HCT116 (cell line): ENCODE measurements around the gene ICAM4. TPM values are rescaled to one million over a fixed set of nuclear protein-coding genes. Genes with fewer than 3 reads are reported as not detected.

ENCODE experiments used
- ATAC-seq: fragments of 200-7000 bp; cut with Tn5 transposase; 2 replicates; pipeline ENCODE4 v1.9.1; 2020; ENCODE audit warnings: mild to moderate bottlenecking, moderate library complexity
- BruUV-seq: library from RNA; stranded (reverse); fragments of 400-500 nt; replicated peaks from 2 replicates; lab custom pipeline; 2021; lab: Mats Ljungman, UMichigan
- CTCF ChIA-PET: fragments of 300-600 bp; sonication (Branson Sonifier 250); formaldehyde crosslinking; loops from one replicate; lab custom pipeline; 2021; ENCODE audit warnings: antibody characterized with exemption; lab: Charles Lee
- POLR2A ChIA-PET: fragments of 300-600, 350-600 bp; sonication (Branson Sonifier 250); formaldehyde crosslinking; loops from one replicate; lab custom pipeline; 2021; ENCODE audit warnings: antibody characterized with exemption; lab: Charles Lee
- RAD21 ChIA-PET, 2 experiments: fragments of 300-600 bp; sonication (Branson Sonifier 250); formaldehyde crosslinking; loops; one replicate each; lab custom pipeline; 2023; ENCODE audit warnings: low total read pairs in 2 of 2; ENCODE audit not compliant: uncharacterized antibody in 2 of 2, unreplicated experiment in 2 of 2, low non-redundant PET in 1 of 2; lab: Charles Lee
- DNase-seq: peaks from one replicate; pipeline ENCODE4 v3.0.0-alpha.2; 2010; ENCODE audit warnings: low read depth, low spot score
- H2AFZ ChIP-seq: fragments of 200-600 bp; shearing (Covaris generic), sonication (generic); 2 replicates; pipeline ENCODE4 v1.6.1; 2017; ENCODE audit warnings: low read depth, mixed run types, mixed read lengths, antibody characterized with exemption, low read length; ENCODE audit not compliant: poor library complexity, severe bottlenecking
- H3K27ac ChIP-seq: 2 replicates; pipeline ENCODE4 v1.5.1; 2012; ENCODE audit warnings: low read depth, low read length
- H3K27me3 ChIP-seq: fragments of 200-600 bp; sonication (generic); 2 replicates; pipeline ENCODE4 v1.6.1; 2016; ENCODE audit warnings: mixed run types, low read length, mixed read lengths; ENCODE audit not compliant: insufficient read depth
- H3K36me3 ChIP-seq, 2 experiments: fragments of 200-500 bp in 1 of 2; fragments of 200-600 bp in 1 of 2; sonication (Bioruptor generic) in 1 of 2; sonication (generic) in 1 of 2; 2 replicates each; pipeline versions ENCODE4 v1.5.1 to v1.6.1; 2014 to 2016; ENCODE audit warnings: low read length in 2 of 2, inconsistent platforms in 1 of 2, mixed read lengths in 1 of 2, mixed run types in 1 of 2; ENCODE audit not compliant: insufficient read depth in 2 of 2, control insufficient read depth in 1 of 2
- H3K4me1 ChIP-seq, 2 experiments: fragments of 200-600 bp in 1 of 2; sonication (generic) in 1 of 2; 2 replicates each; pipeline versions ENCODE4 v1.5.1 to v1.6.1; 2012 to 2017; ENCODE audit warnings: low read length in 2 of 2, inconsistent platforms in 1 of 2, mild to moderate bottlenecking in 1 of 2, mixed read lengths in 1 of 2, mixed run types in 1 of 2, moderate library complexity in 1 of 2; ENCODE audit not compliant: insufficient read depth in 2 of 2, control insufficient read depth in 1 of 2
- H3K4me2 ChIP-seq: fragments of 200-600 bp; sonication (generic); 2 replicates; pipeline ENCODE4 v1.6.1; 2017; ENCODE audit warnings: mixed run types, low read length, mixed read lengths
- H3K4me3 ChIP-seq, 2 experiments: fragments of 200-600 bp in 1 of 2; sonication (generic) in 1 of 2; replicated peaks in 1 of 2; 2 replicates each; pipeline ENCODE4 v1.5.1; 2011 to 2016; ENCODE audit warnings: low read length in 2 of 2, control low read depth in 1 of 2, low read depth in 1 of 2, mild to moderate bottlenecking in 1 of 2, mixed read lengths in 1 of 2, mixed run types in 1 of 2
- H3K79me2 ChIP-seq: fragments of 200-600 bp; sonication (generic); 2 replicates; pipeline ENCODE4 v1.6.1; 2017; ENCODE audit warnings: mild to moderate bottlenecking, mixed run types, low read length, moderate library complexity, mixed read lengths; ENCODE audit not compliant: insufficient read depth
- H3K9ac ChIP-seq: fragments of 200-600 bp; sonication (generic); 2 replicates; pipeline ENCODE4 v1.6.1; 2016; ENCODE audit warnings: low read length, mixed read lengths
- H3K9me2 ChIP-seq: fragments of 200-600 bp; sonication (generic), shearing (Covaris generic); 2 replicates; pipeline ENCODE4 v1.6.1; 2017; ENCODE audit warnings: mixed run types, mild to moderate bottlenecking, moderate library complexity; ENCODE audit not compliant: insufficient read depth
- H3K9me3 ChIP-seq, 2 experiments: fragments of 200-500 bp in 1 of 2; fragments of 200-600 bp in 1 of 2; sonication (Bioruptor generic) in 1 of 2; sonication (generic) in 1 of 2; 2 replicates each; pipeline ENCODE4 v1.6.1; 2014 to 2017; ENCODE audit warnings: low read length in 2 of 2, mixed read lengths in 2 of 2, inconsistent platforms in 1 of 2, low read depth in 1 of 2, mild to moderate bottlenecking in 1 of 2, mixed run types in 1 of 2, moderate library complexity in 1 of 2; ENCODE audit not compliant: control insufficient read depth in 1 of 2, insufficient read depth in 1 of 2
- H4K20me1 ChIP-seq: fragments of 200-600 bp; sonication (generic), shearing (Covaris generic); 2 replicates; pipeline ENCODE4 v1.6.1; 2017; ENCODE audit warnings: mixed run types, mild to moderate bottlenecking, moderate library complexity; ENCODE audit not compliant: insufficient read depth
- ATF3 ChIP-seq: IDR thresholded peaks from 2 replicates; pipeline ENCODE4 v1.6.1; 2012
- CEBPB ChIP-seq: IDR thresholded peaks from 2 replicates; pipeline ENCODE4 v1.6.1; 2012; ENCODE audit warnings: low read depth
- POLR2AphosphoS5 ChIP-seq: IDR thresholded peaks from 2 replicates; pipeline ENCODE4 v1.6.1; 2011; ENCODE audit warnings: mild to moderate bottlenecking, low read depth, low read length, moderate library complexity
- RAD21 ChIP-seq: IDR thresholded peaks from 2 replicates; pipeline ENCODE4 v1.6.1; 2012; ENCODE audit warnings: low read depth, mild to moderate bottlenecking
- TCF7L2 ChIP-seq: IDR thresholded peaks from 2 replicates; pipeline ENCODE4 v1.7.0; 2011; ENCODE audit warnings: borderline replicate concordance, inconsistent platforms; ENCODE audit not compliant: insufficient read depth, insufficient read length; ENCODE audit errors: extremely low read depth
- intact Hi-C: fragments of 100-400 bp; cut with micrococcal nuclease; formaldehyde crosslinking; loops from 2 replicates; pipeline ENCODE4 v1.10.0; 2022
- total RNA-seq: library from RNA; stranded (reverse); gene quantifications from one replicate; pipeline ENCODE4 v1.2.1, GENCODE V29; 2021; ENCODE audit not compliant: unreplicated experiment
- TF ChIP-seq, protein P1 (sequence below): IDR thresholded peaks from 2 replicates; pipeline ENCODE4 v1.6.1; 2012; ENCODE audit warnings: low read depth
- TF ChIP-seq, protein P2 (sequence below): IDR thresholded peaks from 2 replicates; pipeline ENCODE4 v1.6.1; 2012

ICAM4 gene
- total RNA-seq, 1 experiment from 2014 or later: not detected

DNA sequence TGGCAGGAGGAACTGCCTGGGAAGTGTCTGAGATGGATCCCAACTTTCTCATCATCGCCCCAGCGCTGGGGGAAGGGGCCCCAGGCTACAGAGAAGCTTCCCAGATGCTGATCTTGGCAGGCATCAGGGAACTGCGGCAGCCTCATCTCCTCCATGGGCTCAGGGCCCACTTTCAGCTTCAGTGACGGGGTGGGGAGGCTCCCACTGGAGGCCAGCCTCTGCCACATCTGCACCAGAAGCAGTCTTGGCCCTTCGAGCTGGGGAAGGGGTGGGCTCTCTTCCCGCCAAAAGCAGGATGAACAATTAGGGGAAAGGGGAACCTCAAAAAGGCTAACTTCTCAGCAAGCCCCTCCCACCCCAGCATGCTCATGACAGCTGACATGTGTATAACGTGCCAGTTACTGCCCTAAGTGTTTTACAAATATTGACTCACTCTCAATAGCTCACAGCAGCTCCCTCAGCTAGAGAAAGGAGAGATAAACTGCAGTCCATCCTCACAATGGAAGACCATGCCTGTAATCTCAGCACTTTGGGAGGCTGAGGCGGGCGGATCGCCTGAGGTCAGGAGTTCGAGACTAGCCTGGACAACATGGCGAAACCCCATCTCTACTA is 48.5 kb upstream of the ICAM4 start:
- no peak overlapping the region for H3K4me2 ChIP-seq
- TF ChIP-seq, protein P1, sequence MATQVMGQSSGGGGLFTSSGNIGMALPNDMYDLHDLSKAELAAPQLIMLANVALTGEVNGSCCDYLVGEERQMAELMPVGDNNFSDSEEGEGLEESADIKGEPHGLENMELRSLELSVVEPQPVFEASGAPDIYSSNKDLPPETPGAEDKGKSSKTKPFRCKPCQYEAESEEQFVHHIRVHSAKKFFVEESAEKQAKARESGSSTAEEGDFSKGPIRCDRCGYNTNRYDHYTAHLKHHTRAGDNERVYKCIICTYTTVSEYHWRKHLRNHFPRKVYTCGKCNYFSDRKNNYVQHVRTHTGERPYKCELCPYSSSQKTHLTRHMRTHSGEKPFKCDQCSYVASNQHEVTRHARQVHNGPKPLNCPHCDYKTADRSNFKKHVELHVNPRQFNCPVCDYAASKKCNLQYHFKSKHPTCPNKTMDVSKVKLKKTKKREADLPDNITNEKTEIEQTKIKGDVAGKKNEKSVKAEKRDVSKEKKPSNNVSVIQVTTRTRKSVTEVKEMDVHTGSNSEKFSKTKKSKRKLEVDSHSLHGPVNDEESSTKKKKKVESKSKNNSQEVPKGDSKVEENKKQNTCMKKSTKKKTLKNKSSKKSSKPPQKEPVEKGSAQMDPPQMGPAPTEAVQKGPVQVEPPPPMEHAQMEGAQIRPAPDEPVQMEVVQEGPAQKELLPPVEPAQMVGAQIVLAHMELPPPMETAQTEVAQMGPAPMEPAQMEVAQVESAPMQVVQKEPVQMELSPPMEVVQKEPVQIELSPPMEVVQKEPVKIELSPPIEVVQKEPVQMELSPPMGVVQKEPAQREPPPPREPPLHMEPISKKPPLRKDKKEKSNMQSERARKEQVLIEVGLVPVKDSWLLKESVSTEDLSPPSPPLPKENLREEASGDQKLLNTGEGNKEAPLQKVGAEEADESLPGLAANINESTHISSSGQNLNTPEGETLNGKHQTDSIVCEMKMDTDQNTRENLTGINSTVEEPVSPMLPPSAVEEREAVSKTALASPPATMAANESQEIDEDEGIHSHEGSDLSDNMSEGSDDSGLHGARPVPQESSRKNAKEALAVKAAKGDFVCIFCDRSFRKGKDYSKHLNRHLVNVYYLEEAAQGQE: no peak
- no peak for TF ChIP-seq CEBPB
- no peak for TF ChIP-seq POLR2AphosphoS5
- no peak for TF ChIP-seq TCF7L2
- TF ChIP-seq ATF3: no peak
- TF ChIP-seq RAD21: no peak
- TF ChIP-seq, protein P2, sequence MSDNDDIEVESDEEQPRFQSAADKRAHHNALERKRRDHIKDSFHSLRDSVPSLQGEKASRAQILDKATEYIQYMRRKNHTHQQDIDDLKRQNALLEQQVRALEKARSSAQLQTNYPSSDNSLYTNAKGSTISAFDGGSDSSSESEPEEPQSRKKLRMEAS: no peak
- RAD21 ChIA-PET: no interaction called here
- no peak for DNase-seq
- POLR2A ChIA-PET: no interaction called here
- H3K4me1 ChIP-seq: peaks cover 17 to 28% of the 10 kb centered on the region in 2 experiments
- H2AFZ ChIP-seq: no peak overlapping the region
- H3K36me3 ChIP-seq: no peaks in the 10 kb centered on the region
- no peaks in the 10 kb centered on the region for H3K9me2 ChIP-seq
- intact Hi-C loops: no loop called here
- H3K79me2 ChIP-seq: no peaks in the 10 kb centered on the region
- no peak for ATAC-seq
- CTCF ChIA-PET: interaction anchor here (0.7 kb wide), 1 partner anchor 1163 kb away, joined by 3 read pairs; no protein-coding TSS in a partner anchor
- H3K27me3 ChIP-seq: no peaks in the 10 kb centered on the region
- H4K20me1 ChIP-seq: no peaks in the 10 kb centered on the region
- no peak overlapping the region for H3K9ac ChIP-seq
- H3K27ac ChIP-seq: no peak overlapping the region
- no peaks in the 10 kb centered on the region for H3K9me3 ChIP-seq
- BruUV-seq: no TSS peak
- H3K4me3 ChIP-seq: no peak overlapping the region
